CD4-positive, alpha-beta T cell treated with Interleukin-4 for 4 hours (primary cell): Measurements from ENCODE around the gene KITLG.
"Not testable (repeated sequence)": the region's sequence is repeated elsewhere in the genome, so short reads cannot be mapped to it uniquely, and the experiment has no call there.

ENCODE experiments used
- DNase-seq: peaks from one replicate; pipeline ENCODE4 v3.0.0-alpha.2; 2020

Gene KITLG

GRCh38 chr12:88472775-88473174 lies 107.5 kb downstream of the KITLG start:
- DNase-seq = no peak

GRCh38 chr12:88472248-88472647 lies 108.0 kb downstream of the KITLG start:
- DNase-seq = no peak

GRCh38 chr12:88471331-88472045 lies 108.8 kb downstream of the KITLG start:
- no peak for DNase-seq

GRCh38 chr12:88469154-88469553 lies 111.1 kb downstream of the KITLG start:
- DNase-seq = no peak

- DNase-seq = no peak
Measured at GRCh38 chr12:88468581-88468980, 111.7 kb downstream of the KITLG start.

- not testable (repeated sequence) for DNase-seq
Measured at GRCh38 chr12:88466708-88467107, 113.6 kb downstream of the KITLG start.

GRCh38 chr12:88458327-88458726 lies 121.9 kb downstream of the KITLG start:
- DNase-seq = no peak

- DNase-seq = no peak
Measured at GRCh38 chr12:88453323-88453722, 126.9 kb downstream of the KITLG start.

GRCh38 chr12:88451205-88451604 lies 129.1 kb downstream of the KITLG start:
- DNase-seq = no peak

GRCh38 chr12:88450136-88450535 lies 130.1 kb downstream of the KITLG start:
- DNase-seq = no peak

GRCh38 chr12:88448337-88448915 lies 131.8 kb downstream of the KITLG start:
- DNase-seq = no peak

GRCh38 chr12:88445705-88446394 lies 134.4 kb downstream of the KITLG start:
- no peak for DNase-seq

- DNase-seq = no peak
Measured at GRCh38 chr12:88444481-88444880, 135.8 kb downstream of the KITLG start.
